Keratinocyte (primary cell): ENCODE data around the gene GCK. TPM values are rescaled to one million over a fixed set of nuclear protein-coding genes. Genes with fewer than 3 reads are reported as not detected.

Experiments
- DNase-seq: peaks from one replicate; pipeline ENCODE4 v3.0.0-alpha.2; 2011; ENCODE audit warnings: low read depth, missing footprints, low spot score
- FAIRE-seq: peaks from 2 replicates; lab custom pipeline; 2011; peaks lifted over from hg19 to GRCh38; lab: Jason Lieb, UNC
- H2AFZ ChIP-seq: 2 replicates; pipeline ENCODE4 v1.6.0; 2012; ENCODE audit warnings: low read length, control low read depth, inconsistent platforms; ENCODE audit not compliant: control insufficient read depth
- H3K27ac ChIP-seq: 2 replicates; pipeline ENCODE4 v1.5.1; 2011; ENCODE audit warnings: low read length; ENCODE audit not compliant: control insufficient read depth, insufficient read depth
- H3K27me3 ChIP-seq: 3 replicates; pipeline ENCODE4 v1.6.0; 2011; ENCODE audit warnings: low read length; ENCODE audit not compliant: control insufficient read depth, insufficient read depth; ENCODE audit errors: extremely low read depth
- H3K36me3 ChIP-seq, 2 experiments: 2 replicates in 1 of 2; 3 replicates in 1 of 2; pipeline ENCODE4 v1.5.1; 2011; ENCODE audit warnings: low read length in 2 of 2, mild to moderate bottlenecking in 1 of 2; ENCODE audit not compliant: control insufficient read depth in 2 of 2, insufficient read depth in 2 of 2; ENCODE audit errors: extremely low read depth in 1 of 2
- H3K4me1 ChIP-seq: 3 replicates; pipeline ENCODE4 v1.5.1; 2011; ENCODE audit warnings: low read length; ENCODE audit not compliant: control insufficient read depth, insufficient read depth; ENCODE audit errors: extremely low read depth
- H3K4me2 ChIP-seq: 3 replicates; pipeline ENCODE4 v1.6.0; 2011; ENCODE audit warnings: low read depth, low read length; ENCODE audit not compliant: control insufficient read depth, insufficient read depth; ENCODE audit errors: extremely low read depth
- H3K4me3 ChIP-seq, 3 experiments: fragments of 200-600 bp in 1 of 3; sonication (generic) in 1 of 3; 2 replicates in 2 of 3; 3 replicates in 1 of 3; pipeline ENCODE4 v1.5.1; 2011 to 2016; ENCODE audit warnings: low read length in 3 of 3, mild to moderate bottlenecking in 3 of 3, control low read depth in 2 of 3, inconsistent platforms in 1 of 3, low read depth in 1 of 3, mixed read lengths in 1 of 3, mixed run types in 1 of 3, moderate library complexity in 1 of 3; ENCODE audit not compliant: control insufficient read depth in 2 of 3, insufficient read depth in 2 of 3; ENCODE audit errors: extremely low read depth in 1 of 3
- H3K79me2 ChIP-seq: 2 replicates; pipeline ENCODE4 v1.6.0; 2012; ENCODE audit warnings: low read length; ENCODE audit not compliant: control insufficient read depth, insufficient read depth
- H3K9ac ChIP-seq: 3 replicates; pipeline ENCODE4 v1.6.0; 2011; ENCODE audit warnings: low read length; ENCODE audit not compliant: control insufficient read depth, insufficient read depth; ENCODE audit errors: extremely low read depth
- H3K9me1 ChIP-seq: 3 replicates; pipeline ENCODE4 v1.6.0; 2011; ENCODE audit warnings: low read length; ENCODE audit not compliant: control insufficient read depth, insufficient read depth; ENCODE audit errors: extremely low read depth
- H3K9me3 ChIP-seq: 2 replicates; pipeline ENCODE4 v1.5.1; 2012; ENCODE audit warnings: low read depth, low read length; ENCODE audit not compliant: control insufficient read depth
- H4K20me1 ChIP-seq: 3 replicates; pipeline ENCODE4 v1.6.0; 2011; ENCODE audit warnings: low read length; ENCODE audit not compliant: control insufficient read depth, insufficient read depth; ENCODE audit errors: extremely low read depth
- EZH2 ChIP-seq: IDR thresholded peaks from one replicate; pipeline ENCODE4 v1.6.1; 2012; ENCODE audit warnings: inconsistent platforms, mild to moderate bottlenecking, low read length, moderate library complexity
- dilution Hi-C: fragments of 300-500 bp; cut with MboI; formaldehyde crosslinking; loops from one replicate; pipeline ENCODE4 v1.7.0; 2020; ENCODE audit warnings: low sequenced_read_pairs; ENCODE audit not compliant: extremely low pct_ligation_motif_present
- polyA plus RNA-seq, 5 experiments: library from polyadenylated mRNA; depleted of rRNA in 3 of 5; stranded (reverse) in 3 of 5; stranded (forward) in 1 of 5; unstranded in 1 of 5; fragments of >200 nt; gene quantifications; 1 replicate in 1 of 5; 2 replicates in 3 of 5; 3 replicates in 1 of 5; pipeline versions ENCODE4 v1.2.1 to v1.2.3, GENCODE V29; 2011 to 2012; ENCODE audit warnings: missing spikeins in 2 of 5, low read depth in 1 of 5, low replicate concordance in 1 of 5
- TF ChIP-seq, protein P1 (sequence below), 3 experiments: IDR thresholded peaks in 1 of 3; conservative IDR thresholded peaks in 1 of 3; optimal IDR thresholded peaks in 1 of 3; 2 replicates in 2 of 3; 3 replicates in 1 of 3; pipeline versions ENCODE3 to v1.5.1; 2011; ENCODE audit warnings: low read length in 3 of 3, mild to moderate bottlenecking in 3 of 3, moderate library complexity in 2 of 3, control low read depth in 1 of 3, inconsistent platforms in 1 of 3; ENCODE audit not compliant: insufficient read depth in 2 of 3; ENCODE audit errors: extremely low read depth in 1 of 3

Gene GCK
- polyA plus RNA-seq, 1 donor (not counting 4 experiments of a cell fraction or from before 2014, with no cell fraction given): not detected

GRCh38 chr7:44188480-44189225 is 586 bp downstream of the GCK start:
- no peaks in the 10 kb centered on the region for H3K9me3 ChIP-seq
- dilution Hi-C loops: no loop called here
- no peak overlapping the region for H3K27ac ChIP-seq
- peaks cover 8% of the 10 kb centered on the region for H3K27me3 ChIP-seq
- H3K4me3 ChIP-seq: no peak overlapping the region
- H3K9ac ChIP-seq: no peak overlapping the region
- H3K9me1 ChIP-seq: no peaks in the 10 kb centered on the region
- TF ChIP-seq EZH2: no peak
- TF ChIP-seq, protein P1, sequence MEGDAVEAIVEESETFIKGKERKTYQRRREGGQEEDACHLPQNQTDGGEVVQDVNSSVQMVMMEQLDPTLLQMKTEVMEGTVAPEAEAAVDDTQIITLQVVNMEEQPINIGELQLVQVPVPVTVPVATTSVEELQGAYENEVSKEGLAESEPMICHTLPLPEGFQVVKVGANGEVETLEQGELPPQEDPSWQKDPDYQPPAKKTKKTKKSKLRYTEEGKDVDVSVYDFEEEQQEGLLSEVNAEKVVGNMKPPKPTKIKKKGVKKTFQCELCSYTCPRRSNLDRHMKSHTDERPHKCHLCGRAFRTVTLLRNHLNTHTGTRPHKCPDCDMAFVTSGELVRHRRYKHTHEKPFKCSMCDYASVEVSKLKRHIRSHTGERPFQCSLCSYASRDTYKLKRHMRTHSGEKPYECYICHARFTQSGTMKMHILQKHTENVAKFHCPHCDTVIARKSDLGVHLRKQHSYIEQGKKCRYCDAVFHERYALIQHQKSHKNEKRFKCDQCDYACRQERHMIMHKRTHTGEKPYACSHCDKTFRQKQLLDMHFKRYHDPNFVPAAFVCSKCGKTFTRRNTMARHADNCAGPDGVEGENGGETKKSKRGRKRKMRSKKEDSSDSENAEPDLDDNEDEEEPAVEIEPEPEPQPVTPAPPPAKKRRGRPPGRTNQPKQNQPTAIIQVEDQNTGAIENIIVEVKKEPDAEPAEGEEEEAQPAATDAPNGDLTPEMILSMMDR (optimal IDR thresholded peaks at IDR 0.05 in 1 of 3, IDR thresholded peaks at IDR 0.05 in 1 of 3, conservative IDR thresholded peaks at IDR 0.05 in 1 of 3; ENCODE audit: extremely low read depth in 1 of 3, insufficient read depth in 2 of 3, low read length in 3 of 3): no peak
- H3K36me3 ChIP-seq: no peaks in the 10 kb centered on the region
- H3K4me1 ChIP-seq: peaks cover 15% of the 10 kb centered on the region
- FAIRE-seq (no peak), DNase-seq (no peak)
- H2AFZ ChIP-seq: no peak overlapping the region
- no peak overlapping the region for H3K4me2 ChIP-seq
- H4K20me1 ChIP-seq: no peaks in the 10 kb centered on the region
- no peaks in the 10 kb centered on the region for H3K79me2 ChIP-seq

DNA sequence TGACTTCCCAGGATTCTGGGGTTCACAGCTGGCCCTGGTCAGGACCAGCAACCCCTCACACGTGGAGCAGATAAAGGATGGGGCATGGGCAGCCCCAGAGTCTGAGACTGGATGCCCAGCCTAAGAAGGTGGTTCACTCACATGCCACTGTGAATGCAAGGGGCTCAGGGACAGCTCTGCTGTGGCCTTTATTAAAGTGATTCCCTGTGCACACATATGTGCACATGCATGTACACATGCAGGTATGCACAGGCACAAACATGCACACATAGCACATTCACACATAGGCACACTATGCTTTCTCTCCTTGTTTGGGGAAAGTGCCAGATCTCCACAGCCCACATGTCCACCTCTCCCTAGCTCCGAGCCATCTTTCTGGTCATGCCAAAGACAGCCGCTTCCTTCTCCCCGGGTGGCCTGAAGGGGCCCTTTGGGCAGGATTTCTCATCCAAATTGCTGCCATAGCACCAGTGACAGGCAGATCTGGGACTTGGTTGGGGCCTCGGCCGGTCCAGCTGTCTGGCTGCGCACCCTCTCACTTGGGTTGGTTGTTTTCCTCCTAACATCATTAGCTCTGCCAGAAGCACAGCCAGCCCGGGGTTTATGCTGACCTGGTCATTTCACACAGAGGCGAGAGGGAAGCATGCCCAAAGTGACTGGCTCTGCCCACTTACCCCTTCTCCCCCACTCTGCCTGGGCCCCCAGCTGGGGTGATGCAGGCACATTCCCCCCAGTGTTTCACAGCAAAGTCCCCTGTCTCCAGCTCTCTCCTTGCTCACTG is 1.4 kb downstream of the GCK start:
- no peak for DNase-seq
- TF ChIP-seq, protein P1 (optimal IDR thresholded peaks at IDR 0.05 in 1 of 3, IDR thresholded peaks at IDR 0.05 in 1 of 3, conservative IDR thresholded peaks at IDR 0.05 in 1 of 3; ENCODE audit: extremely low read depth in 1 of 3, insufficient read depth in 2 of 3, low read length in 3 of 3): no peak
- H3K27me3 ChIP-seq: peaks cover 8% of the 10 kb centered on the region
- dilution Hi-C loops: no loop called here
- H3K4me1 ChIP-seq: peaks cover 15% of the 10 kb centered on the region
- no peak overlapping the region for H3K27ac ChIP-seq
- no peak overlapping the region for H3K9ac ChIP-seq
- no peaks in the 10 kb centered on the region for H3K9me1 ChIP-seq
- H3K4me3 ChIP-seq: no peak overlapping the region
- no peak for FAIRE-seq
- no peak overlapping the region for H2AFZ ChIP-seq
- H3K4me2 ChIP-seq: no peak overlapping the region
- no peaks in the 10 kb centered on the region for H4K20me1 ChIP-seq
- no peaks in the 10 kb centered on the region for H3K36me3 ChIP-seq
- no peaks in the 10 kb centered on the region for H3K79me2 ChIP-seq
- peaks cover 1% of the 10 kb centered on the region for H3K9me3 ChIP-seq
